ENCODE data around the gene GSTT2.

The GSTT2 gene

GRCh38 chr22:24001314-24001713 is 21.4 kb downstream of the GSTT2 start:
- Histone ChIP-seq H3K4me3 (ENCODE audit: low read depth, low read length) (no peak overlapping the region), H3K27me3 (ENCODE audit: control insufficient read depth, insufficient read depth, low read length) (no peaks in the 10 kb centered on the region), H3K36me3 (ENCODE audit: control insufficient read depth, insufficient read depth, low read length) (no peaks in the 10 kb centered on the region), H3K4me2 (ENCODE audit: low read length) (no peak overlapping the region), H2AFZ (no peak overlapping the region), H3K9ac (no peak overlapping the region), H3K79me2 (no peaks in the 10 kb centered on the region), H3K27ac (no peak overlapping the region), H3K4me1 (no peaks in the 10 kb centered on the region), H3K9me3 (ENCODE audit: control insufficient read depth, low read length) (no peaks in the 10 kb centered on the region)
- no peak for TF ChIP-seq CTCF (IDR thresholded peaks at IDR 0.05)

- Histone ChIP-seq H3K79me2 (no peaks in the 10 kb centered on the region), H2AFZ (no peak overlapping the region), H3K9me3 (ENCODE audit: control insufficient read depth, low read length) (no peaks in the 10 kb centered on the region), H3K4me3 (ENCODE audit: low read depth, low read length) (no peak overlapping the region), H3K4me2 (ENCODE audit: low read length) (no peak overlapping the region), H3K27ac (no peak overlapping the region), H3K27me3 (ENCODE audit: control insufficient read depth, insufficient read depth, low read length) (no peaks in the 10 kb centered on the region), H3K9ac (no peak overlapping the region), H3K4me1 (no peaks in the 10 kb centered on the region), H3K36me3 (ENCODE audit: control insufficient read depth, insufficient read depth, low read length) (no peaks in the 10 kb centered on the region)
- no peak for TF ChIP-seq CTCF (IDR thresholded peaks at IDR 0.05)
Observed at GRCh38 chr22:24002272-24002671, 22.3 kb downstream of the GSTT2 start.

GRCh38 chr22:24002851-24003250 is 22.9 kb downstream of the GSTT2 start:
- Histone ChIP-seq H3K4me2 (ENCODE audit: low read length) (no peak overlapping the region), H3K79me2 (no peaks in the 10 kb centered on the region), H2AFZ (no peak overlapping the region), H3K4me1 (no peaks in the 10 kb centered on the region), H3K36me3 (ENCODE audit: control insufficient read depth, insufficient read depth, low read length) (no peaks in the 10 kb centered on the region), H3K9ac (no peak overlapping the region), H3K27ac (no peak overlapping the region), H3K4me3 (ENCODE audit: low read depth, low read length) (no peak overlapping the region), H3K9me3 (ENCODE audit: control insufficient read depth, low read length) (no peaks in the 10 kb centered on the region), H3K27me3 (ENCODE audit: control insufficient read depth, insufficient read depth, low read length) (no peaks in the 10 kb centered on the region)
- no peak for TF ChIP-seq CTCF (IDR thresholded peaks at IDR 0.05)

GRCh38 chr22:24003887-24004286 is 24.0 kb downstream of the GSTT2 start:
- no peak for TF ChIP-seq CTCF (IDR thresholded peaks at IDR 0.05)
- no peaks in the 10 kb centered on the region for H3K4me1 ChIP-seq
- H3K79me2 ChIP-seq = no peaks in the 10 kb centered on the region
- no peak overlapping the region for H2AFZ ChIP-seq
- H3K9ac ChIP-seq = no peak overlapping the region
- H3K36me3 ChIP-seq (ENCODE audit: control insufficient read depth, insufficient read depth, low read length) = no peaks in the 10 kb centered on the region
- no peak overlapping the region for H3K4me2 ChIP-seq (ENCODE audit: low read length)
- H3K27me3 ChIP-seq (ENCODE audit: control insufficient read depth, insufficient read depth, low read length) = no peaks in the 10 kb centered on the region
- no peaks in the 10 kb centered on the region for H3K9me3 ChIP-seq (ENCODE audit: control insufficient read depth, low read length)
- H3K4me3 ChIP-seq (ENCODE audit: low read depth, low read length) = no peak overlapping the region
- no peak overlapping the region for H3K27ac ChIP-seq

GRCh38 chr22:24005201-24005600 is 25.3 kb downstream of the GSTT2 start, which contains the start of gene GSTT4:
Gene GSTT4 (minus strand): TSS chr22:24005453. CDS start chr22:24005356, 97 bp downstream.
- Histone ChIP-seq H3K9ac (no peak within 1 kb of the TSS), H3K4me3 (ENCODE audit: low read depth, low read length) (no peak within 1 kb of the TSS)

More at GRCh38 chr22:24005201-24005600, 25.3 kb downstream of the GSTT2 start, which contains the start of gene GSTT4:
- H3K27me3 ChIP-seq (ENCODE audit: control insufficient read depth, insufficient read depth, low read length) = no peaks in the 10 kb centered on the region
- H3K9me3 ChIP-seq (ENCODE audit: control insufficient read depth, low read length) = no peaks in the 10 kb centered on the region
- H3K79me2 ChIP-seq = no peaks in the 10 kb centered on the region
- no peak within 1 kb of the TSS for H3K4me2 ChIP-seq (ENCODE audit: low read length)
- TF ChIP-seq CTCF (IDR thresholded peaks at IDR 0.05) = no peak
- no peak within 1 kb of the TSS for H2AFZ ChIP-seq
- H3K27ac ChIP-seq = no peak within 1 kb of the TSS
- H3K4me1 ChIP-seq = no peaks in the 10 kb centered on the region
- no peaks in the 10 kb centered on the region for H3K36me3 ChIP-seq (ENCODE audit: control insufficient read depth, insufficient read depth, low read length)
